CD4-positive, alpha-beta T cell treated with Interferon gamma for 1 hour (primary cell): ENCODE data around the gene UBAP2L.
"Not testable (repeated sequence)": the region's sequence is repeated elsewhere in the genome, so short reads cannot be mapped to it uniquely, and the experiment has no call there.

Experiments
- DNase-seq: peaks from one replicate; pipeline ENCODE4 v3.0.0-alpha.2; 2020

The UBAP2L gene

DNA sequence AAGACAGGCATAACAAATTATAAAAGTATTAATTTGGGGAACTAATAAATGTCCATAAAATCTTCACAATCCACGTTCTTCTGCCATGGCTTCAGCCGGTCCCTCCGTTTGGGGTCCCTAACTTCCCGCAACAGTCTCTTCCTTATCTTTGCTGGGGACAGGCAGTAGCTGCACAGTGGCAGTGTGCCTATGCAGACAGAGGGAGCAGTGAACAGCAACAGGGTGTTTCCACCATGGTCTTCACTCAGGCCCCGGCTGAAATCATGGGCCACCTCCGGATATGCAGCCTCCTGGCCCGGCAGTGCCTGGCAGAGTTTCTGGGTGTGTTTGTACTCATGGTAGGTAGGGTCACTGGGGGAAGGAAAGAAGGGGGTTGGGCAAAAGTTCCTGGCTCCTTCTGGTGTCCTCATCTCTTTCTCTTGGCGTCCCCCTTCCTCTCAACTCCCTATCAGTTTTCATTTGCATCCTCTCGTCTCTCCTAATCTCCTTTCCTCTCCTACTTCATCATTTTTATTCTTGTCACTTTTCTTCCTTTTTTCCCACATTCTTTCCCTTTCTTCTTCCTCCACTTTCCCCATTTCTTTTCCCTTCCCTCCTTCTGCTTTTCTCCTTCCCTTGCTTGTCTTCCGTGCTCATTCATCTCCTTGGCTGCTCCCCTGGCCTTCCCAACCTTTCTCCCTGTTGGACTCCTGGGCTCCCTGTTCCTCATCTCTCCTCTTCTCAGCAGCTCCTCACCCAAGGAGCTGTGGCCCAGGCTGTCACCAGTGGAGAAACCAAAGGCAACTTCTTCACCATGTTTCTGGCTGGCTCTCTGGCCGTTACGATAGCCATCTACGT is 91.7 kb downstream of the UBAP2L start:
- not testable (repeated sequence) for DNase-seq

DNA sequence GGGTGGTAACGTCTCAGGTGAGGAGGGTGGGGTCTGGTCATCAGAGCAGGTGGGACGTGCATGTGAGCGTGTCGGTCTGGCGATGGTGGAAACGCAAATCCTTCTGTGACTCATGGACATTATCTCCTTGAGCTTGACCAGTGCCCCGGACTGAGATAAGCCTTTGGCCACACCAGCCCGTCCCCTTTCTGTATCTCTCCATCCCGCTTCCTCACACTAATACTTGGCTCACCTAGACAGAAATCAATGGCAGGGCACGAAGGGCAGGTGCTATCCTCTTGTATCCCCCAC is 92.3 kb downstream of the UBAP2L start:
- no peak for DNase-seq

DNA sequence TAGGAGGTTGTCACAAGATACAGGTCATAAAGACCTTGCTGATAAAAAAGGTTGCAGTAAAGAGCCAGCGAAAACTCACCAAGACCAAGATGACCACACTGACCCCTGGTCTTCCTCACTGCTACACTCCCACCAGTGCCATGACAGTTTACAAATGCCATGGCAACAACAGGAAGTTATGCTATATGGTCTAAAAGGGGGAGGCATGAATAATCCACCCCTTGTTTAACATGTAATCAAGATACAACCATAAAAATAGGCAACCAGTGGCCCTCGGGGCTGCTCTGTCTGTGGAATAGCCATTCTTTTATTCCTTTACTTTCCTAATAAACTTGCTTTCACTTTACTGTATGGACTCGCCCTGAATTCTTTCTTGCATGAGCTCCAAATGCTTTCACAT is 93.5 kb downstream of the UBAP2L start:
- not testable (repeated sequence) for DNase-seq

DNA sequence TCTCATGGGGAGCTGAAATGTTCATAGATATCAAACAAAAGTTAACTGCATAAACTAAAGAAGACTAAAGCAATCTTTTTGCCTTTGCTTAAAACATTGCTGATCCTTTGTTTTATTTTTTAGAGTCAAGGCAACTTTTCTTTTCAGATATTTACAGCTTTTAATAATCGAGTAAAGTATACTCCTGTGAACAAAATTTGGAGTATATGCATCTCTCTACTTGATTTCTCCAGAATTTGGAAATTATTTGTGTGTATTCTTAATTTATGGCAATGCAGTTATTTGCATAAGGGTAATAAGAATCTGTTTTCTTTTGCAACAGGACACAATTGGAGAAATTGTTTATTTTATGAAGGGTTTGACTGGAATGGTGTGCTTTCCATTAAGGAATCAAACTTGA is 95.9 kb downstream of the UBAP2L start:
- DNase-seq, result no peak

DNA sequence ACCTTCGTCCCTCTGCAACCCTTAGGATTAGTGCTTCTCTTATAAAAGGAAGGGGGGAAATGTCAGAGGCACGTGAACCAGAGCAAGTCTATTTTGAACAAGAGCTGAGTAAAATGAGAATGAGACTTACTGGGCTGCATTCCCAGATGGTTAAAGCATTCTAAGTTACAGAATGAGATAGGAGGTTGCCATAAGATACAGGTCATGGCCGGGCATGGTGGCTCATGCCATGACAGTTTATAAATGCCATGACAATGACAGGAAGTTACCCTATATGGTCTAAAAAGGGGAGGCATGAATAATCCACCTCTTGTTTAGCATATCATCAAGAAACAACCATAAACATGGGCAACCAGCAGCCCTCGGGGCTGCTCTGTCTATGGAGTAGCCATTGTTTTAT is 97.6 kb downstream of the UBAP2L start:
- no peak for DNase-seq
